NCI-H1092 (cell line): ENCODE measurements around the gene ZFPM1.

ENCODE experiments used
- DNase-seq: peaks from one replicate; lab custom pipeline; 2025; lab: John Stamatoyannopoulos, UW

Gene ZFPM1

DNA sequence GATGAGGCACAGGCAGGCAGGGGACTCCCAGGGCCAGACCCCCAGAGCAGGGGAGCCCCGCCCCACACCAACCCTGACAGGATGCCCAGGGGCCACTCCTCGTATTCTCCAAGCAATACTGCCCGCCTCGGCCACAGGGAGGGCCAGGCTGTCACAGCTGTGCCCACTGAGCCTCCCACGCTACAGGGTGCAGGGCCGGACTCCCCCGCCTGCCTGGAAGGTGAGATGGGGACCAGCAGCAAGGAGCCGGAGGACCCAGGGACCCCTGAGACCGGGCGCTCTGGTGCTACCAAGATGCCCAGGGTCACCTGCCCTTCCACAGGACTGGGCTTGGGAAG is 18.8 kb upstream of the ZFPM1 start:
- DNase-seq = no peak

- DNase-seq = no peak
These were observed 18.3 kb upstream of the ZFPM1 start for GRCh38 chr16:88434746-88435145.

GRCh38 chr16:88435437-88436355 is 17.4 kb upstream of the ZFPM1 start:
- DNase-seq = no peak

DNA sequence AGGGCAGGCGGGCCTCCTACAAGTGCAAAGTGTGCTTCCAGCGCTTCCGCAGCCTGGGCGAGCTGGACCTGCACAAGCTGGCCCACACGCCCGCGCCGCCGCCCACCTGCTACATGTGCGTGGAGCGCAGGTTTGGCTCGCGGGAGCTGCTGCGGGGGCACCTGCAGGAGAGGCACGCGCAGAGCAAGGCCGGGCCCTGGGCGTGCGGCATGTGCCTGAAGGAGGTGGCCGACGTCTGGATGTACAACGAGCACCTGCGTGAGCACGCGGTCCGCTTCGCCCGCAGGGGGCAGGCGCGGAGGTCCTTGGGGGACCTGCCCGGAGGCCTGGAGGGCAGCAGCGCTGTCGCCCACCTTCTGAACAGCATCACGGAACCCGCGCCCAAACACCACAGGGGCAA is 16.3 kb upstream of the ZFPM1 start:
- DNase-seq = no peak

DNA sequence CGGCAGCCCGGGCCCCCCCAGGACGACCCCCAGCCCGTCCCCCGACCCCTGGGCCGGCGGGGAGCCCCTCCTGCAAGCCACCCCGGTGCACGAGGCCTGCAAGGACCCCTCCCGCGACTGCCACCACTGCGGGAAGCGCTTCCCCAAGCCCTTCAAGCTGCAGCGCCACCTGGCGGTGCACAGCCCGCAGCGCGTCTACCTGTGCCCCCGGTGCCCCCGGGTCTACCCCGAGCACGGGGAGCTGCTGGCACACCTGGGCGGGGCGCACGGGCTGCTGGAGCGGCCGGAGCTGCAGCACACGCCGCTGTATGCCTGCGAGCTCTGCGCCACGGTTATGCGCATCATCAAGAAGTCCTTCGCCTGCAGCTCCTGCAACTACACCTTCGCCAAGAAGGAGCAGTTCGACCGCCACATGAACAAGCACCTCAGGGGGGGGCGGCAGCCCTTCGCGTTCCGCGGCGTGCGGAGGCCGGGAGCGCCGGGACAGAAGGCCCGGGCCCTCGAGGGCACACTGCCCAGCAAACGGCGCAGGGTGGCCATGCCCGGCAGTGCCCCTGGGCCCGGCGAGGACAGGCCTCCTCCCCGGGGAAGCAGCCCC is 15.6 kb upstream of the ZFPM1 start:
- DNase-seq = peak; percentile 33

- no peak for DNase-seq
These were observed 14.8 kb upstream of the ZFPM1 start for GRCh38 chr16:88438084-88438870.

DNA sequence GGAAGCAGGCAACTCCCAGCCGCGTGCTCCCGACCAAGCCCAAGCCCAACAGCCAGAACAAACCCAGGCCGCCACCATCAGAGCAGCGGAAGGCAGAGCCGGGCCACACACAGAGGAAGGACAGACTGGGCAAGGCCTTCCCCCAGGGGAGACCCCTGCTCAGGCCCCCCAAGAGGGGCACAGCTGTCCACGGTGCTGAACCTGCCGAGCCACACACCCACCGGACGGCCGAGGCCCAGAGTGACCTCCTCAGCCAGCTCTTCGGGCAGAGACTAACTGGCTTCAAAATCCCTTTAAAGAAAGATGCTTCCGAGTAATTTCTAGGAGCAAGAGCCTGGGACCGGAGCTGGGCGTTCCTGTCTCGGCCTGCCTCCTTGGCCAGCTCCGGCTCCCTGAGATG is 14.1 kb upstream of the ZFPM1 start:
- DNase-seq = no peak

DNA sequence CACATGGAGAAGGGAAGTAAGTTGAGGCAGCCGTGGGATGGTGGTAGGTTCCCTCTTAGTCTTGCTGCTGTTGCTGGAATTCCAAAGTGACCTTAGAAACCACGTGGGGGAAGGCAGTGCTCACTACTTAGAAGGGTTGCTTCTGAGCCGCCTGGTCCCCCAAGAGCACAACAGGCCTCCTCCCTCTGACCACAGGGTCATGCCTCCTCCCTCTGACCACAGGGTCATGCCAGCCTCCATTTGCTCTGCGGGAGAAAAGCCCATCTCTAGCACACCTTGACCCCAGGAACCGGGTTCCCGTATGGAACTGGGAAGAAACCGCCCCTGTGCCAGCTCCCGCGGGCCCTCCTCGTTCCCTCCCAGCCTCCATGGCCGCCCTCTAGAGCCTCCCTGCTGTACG is 13.4 kb upstream of the ZFPM1 start:
- DNase-seq = no peak

- no peak for DNase-seq
These were observed 13.0 kb upstream of the ZFPM1 start for GRCh38 chr16:88440111-88440510.

GRCh38 chr16:88440686-88441405 is 12.2 kb upstream of the ZFPM1 start:
- DNase-seq = no peak

- DNase-seq = no peak
These were observed 11.6 kb upstream of the ZFPM1 start for GRCh38 chr16:88441460-88441859.

GRCh38 chr16:88442383-88442726 is 10.7 kb upstream of the ZFPM1 start:
- no peak for DNase-seq

DNA sequence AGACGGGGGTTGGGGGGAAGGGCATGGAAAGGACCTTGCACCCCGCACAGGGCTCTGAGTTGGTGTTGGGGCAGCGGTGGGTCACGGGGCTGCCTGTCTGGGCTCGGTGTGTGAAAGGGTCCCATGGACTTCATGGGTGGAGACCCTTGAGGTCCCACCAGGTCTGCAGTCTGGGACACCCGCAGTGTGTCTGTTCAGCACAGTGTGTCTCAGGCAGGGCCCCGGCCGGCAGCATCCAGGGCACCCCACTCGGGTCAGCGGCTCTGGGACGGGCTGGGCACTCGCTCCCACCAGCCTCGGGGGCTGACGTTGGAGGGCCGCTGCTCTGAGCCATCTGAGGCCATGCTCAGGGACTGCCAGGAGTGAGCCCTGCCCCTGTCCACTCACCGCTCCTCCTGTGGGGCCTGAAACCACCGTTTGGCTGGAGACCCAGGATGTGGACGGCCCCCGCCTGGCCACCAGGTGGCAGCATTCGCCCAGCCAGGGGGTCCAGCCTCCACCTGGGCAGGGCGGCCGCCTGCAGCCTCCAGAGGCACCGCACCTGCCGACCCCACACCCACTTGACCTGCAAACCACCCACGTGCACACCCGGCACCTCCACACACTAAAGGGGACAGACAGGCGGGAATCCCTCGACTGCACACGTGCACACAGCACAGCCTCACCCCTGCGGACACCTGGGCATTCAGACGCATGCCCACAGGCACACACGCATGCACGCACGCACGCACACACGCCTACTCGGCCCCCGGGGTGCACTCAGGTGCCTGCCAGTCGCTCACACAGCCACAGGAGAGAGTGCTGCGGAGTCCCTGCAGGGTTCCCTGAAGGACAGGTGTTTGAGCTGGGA is 10.1 kb upstream of the ZFPM1 start:
- DNase-seq = peak; percentile 38

DNA sequence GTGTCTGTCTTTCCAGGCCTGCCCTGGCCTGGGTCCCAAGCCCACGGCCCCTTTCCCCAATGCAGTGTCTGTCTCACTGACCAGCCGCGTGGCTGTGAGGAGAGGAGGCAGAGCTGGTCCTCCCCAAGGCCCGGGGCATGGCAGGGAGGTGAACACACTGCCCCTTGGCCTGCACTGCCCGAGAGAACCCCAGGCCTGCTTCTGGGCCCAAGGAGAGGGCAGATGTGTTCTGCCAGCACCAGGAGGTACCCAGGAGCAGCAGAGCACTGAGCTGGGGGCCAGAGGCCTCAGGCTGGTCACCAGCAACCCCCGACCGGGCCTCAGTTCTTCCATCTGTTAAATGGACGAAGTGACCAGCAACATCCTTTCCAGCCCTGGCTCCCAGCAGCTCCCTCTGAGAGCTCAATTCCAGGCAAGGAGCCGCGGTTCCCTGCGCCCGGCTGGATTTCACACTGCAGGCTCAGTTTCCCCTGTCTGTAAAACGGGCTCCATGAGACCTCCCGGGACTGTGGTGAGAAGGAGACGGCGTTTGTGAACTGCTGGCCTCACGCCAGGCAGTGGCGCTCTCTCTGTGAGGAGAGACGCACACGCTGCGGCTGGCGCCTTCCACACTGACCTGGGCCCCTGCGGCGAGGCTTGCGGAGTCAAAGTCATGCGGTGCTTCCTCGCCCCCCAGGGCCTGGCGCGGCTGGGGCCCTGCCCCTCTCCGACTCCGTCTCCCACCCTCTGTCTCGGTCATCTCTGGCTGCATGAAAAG is 8.1 kb upstream of the ZFPM1 start:
- DNase-seq = no peak

DNA sequence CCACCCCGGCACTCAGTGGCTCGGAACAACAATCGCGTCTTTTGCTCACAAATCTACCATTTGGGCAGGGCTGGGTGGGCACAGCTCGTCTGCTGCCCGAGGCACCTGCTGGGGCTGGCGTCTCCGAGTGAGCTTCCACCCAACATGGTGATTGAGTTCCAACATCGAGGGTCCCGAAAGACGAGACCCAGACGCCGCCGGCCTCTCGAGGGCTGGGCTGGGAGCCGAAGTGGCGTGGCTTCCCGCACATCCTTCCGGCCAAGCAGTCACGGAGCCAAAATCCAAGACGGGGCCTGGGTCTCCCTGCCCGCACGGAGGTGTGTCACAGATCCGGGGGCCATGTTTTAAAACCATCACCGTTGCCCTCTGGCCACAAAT is 7.5 kb upstream of the ZFPM1 start:
- DNase-seq = no peak

DNA sequence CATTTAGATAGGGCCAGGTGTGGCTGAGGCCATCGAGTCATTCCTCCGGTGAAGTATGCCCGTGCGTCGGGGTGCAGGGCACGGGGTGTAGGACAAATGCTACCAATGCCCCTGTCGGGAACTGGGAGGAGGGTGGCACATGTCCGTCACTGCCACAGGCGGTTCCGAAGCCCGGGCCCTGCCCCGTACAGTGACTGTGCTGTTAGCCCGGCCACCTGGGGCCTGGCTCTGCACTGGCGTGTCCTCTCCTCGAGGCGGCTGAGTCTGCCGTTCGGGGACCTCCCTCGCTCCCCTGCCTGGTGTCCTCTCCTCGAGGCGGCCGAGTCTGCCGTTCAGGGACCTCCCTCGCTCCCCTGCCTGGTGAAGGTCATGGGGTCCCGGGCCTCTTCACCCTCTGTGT is 7.0 kb upstream of the ZFPM1 start:
- DNase-seq = no peak

- DNase-seq = no peak
These were observed 6.3 kb upstream of the ZFPM1 start for GRCh38 chr16:88446736-88447135.

DNA sequence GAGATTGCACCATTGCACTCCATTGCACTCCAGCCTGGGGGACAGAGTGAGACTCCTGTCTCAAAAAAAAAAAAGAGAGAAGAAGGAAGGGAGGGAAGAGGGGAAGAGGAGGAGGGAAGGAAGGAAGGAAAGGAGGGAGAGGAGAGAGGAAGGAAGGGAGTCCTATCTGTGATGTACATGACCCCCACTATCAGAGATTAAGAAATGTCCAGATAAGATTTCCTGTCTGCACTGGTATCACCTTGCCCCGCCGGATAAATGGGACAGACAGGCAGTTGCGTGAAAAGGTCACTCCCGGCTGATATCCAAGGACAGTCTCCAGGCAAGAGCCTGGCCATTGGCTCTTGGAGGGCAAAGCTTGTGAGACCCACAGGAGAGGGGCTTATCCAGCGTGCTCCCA is 5.2 kb upstream of the ZFPM1 start:
- no peak for DNase-seq

DNA sequence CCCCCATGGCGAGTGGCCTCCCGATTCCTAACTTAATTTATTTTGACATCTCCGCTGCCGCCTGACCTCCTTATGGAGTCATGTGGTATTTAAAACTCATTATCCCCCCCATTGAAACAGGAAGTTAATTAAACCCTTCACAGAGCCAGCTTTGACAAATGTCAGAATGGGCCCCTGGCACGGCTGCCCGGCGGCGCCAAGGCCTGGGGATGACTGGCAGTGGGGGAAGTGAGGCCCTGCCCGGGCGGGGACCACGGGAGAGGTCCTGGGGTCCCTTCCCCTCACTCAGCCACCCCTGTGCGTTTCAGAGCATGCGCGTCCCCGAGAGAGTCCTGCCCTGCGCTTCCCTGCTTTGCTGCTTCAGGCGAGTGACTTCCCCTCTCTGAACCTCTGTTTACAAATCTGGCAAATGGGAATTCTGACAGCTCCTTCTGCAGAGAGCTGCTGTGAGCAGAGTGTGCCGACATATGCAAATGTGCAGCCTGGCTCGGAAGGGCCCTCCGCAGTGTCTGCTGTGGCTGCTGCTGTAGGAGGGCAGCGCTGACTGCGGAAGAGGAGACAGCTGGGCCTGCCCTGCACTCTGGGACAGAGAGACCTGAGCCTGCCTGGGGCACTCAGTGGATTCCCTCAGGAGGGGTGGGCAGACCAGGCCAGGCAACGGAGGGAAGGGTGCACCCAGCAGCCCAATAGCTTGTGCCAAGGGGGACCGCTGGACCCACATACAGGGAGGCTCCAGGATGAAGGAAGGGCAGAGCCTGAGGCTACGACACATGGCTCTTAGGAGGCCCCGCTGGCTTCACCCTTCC is 4.4 kb upstream of the ZFPM1 start:
- DNase-seq = no peak

GRCh38 chr16:88449267-88449561 is 3.9 kb upstream of the ZFPM1 start:
- DNase-seq = no peak
